Duodenal mucosa (tissue), 2 donors: Measurements from ENCODE around the gene DUSP16.
A peak's percentile ranks its signal among the peaks of the same experiment; 100 is the strongest.

Experiments used
- H3K27ac ChIP-seq: one replicate; pipeline ENCODE4 v1.7.0; 2013; ENCODE audit warnings: low read depth, low read length
- H3K27me3 ChIP-seq, 2 donors: one replicate each; pipeline ENCODE4 v1.7.0; 2013; ENCODE audit warnings: low read length in 2 of 2, control low read depth in 1 of 2; ENCODE audit not compliant: insufficient read depth in 2 of 2, control insufficient read depth in 1 of 2
- H3K36me3 ChIP-seq, 2 donors: one replicate each; pipeline ENCODE4 v1.7.0; 2013; ENCODE audit warnings: low read length in 2 of 2, control low read depth in 1 of 2; ENCODE audit not compliant: insufficient read depth in 2 of 2, control insufficient read depth in 1 of 2
- H3K4me1 ChIP-seq, 2 donors: one replicate each; pipeline ENCODE4 v1.7.0; 2013; ENCODE audit warnings: low read length in 2 of 2, control low read depth in 1 of 2; ENCODE audit not compliant: insufficient read depth in 2 of 2, control insufficient read depth in 1 of 2
- H3K4me3 ChIP-seq, 2 donors: one replicate each; pipeline ENCODE4 v1.7.0; 2013; ENCODE audit warnings: low read length in 2 of 2, low read depth in 1 of 2
- H3K9ac ChIP-seq, 2 donors: one replicate each; pipeline ENCODE4 v1.7.0; 2013; ENCODE audit warnings: low read length in 2 of 2, low read depth in 1 of 2
- H3K9me3 ChIP-seq, 2 donors: one replicate each; pipeline ENCODE4 v1.7.0; 2013; ENCODE audit warnings: low read length in 2 of 2, control low read depth in 1 of 2; ENCODE audit not compliant: control insufficient read depth in 1 of 2

DUSP16 gene

DNA sequence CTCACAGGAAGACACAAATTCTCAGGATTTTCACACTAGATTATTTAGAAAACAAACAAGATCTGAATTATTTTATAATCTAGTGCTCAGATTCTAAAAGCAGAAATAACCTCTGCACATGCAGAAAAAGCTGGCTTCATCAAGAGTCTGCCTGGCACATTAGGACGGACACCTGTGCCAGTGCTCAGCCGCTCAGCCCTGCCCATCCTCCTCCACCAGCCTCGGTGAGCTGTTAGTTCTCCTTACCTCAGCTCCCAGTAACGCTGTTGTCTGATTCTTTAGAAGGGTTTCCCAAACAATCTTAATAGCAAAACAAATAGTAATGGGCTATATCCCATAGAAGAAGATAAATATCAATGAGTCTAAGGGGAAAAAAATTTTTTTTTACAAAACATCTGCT is 27.7 kb downstream of the DUSP16 start:
- Histone ChIP-seq H3K27me3 (no peaks in the 10 kb centered on the region), H3K27ac (no peak overlapping the region), H3K9ac (no peak overlapping the region), H3K4me1 (peaks cover 25 to 48% of the 10 kb centered on the region in 2 donors), H3K4me3 (no peak overlapping the region), H3K9me3 (no peaks in the 10 kb centered on the region), H3K36me3 (no peaks in the 10 kb centered on the region)

DNA sequence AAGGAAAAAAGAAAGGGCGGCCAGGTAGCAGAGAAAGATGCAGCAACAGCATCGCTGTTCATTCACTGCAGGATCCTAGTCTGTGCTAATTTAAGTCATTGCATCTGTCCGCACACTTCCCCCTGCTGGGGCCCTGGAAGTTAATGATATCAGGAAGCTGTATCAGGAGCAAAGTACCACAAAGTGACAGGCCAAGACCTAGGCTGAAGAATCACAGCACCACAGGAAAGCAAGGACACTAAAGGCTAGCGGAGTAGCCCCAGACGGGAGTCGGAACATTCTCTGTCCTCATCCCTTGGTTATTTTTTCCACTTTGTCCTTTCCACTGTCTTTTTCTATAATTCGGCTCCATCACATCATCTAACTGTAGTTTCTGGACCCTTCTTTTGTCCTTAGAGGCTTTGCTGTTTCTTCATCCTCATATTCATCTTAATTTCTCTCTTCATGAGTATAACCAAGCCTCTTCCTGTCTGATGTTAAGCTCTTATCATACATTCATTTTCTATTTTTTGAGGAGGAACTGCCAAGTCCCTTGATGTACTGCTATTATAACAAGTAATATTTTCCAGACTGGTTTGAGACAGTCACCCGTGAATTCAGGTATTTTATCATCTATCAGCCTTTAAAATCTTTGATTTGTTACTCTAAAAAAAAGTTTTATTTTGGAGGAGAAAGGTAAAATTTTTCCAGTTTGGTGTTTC is 28.3 kb downstream of the DUSP16 start:
- no peak overlapping the region for H3K4me3 ChIP-seq
- peaks cover 29 to 51% of the 10 kb centered on the region in 2 donors for H3K4me1 ChIP-seq
- no peak overlapping the region for H3K9ac ChIP-seq
- no peak overlapping the region for H3K27ac ChIP-seq
- no peaks in the 10 kb centered on the region for H3K27me3 ChIP-seq
- H3K36me3 ChIP-seq: no peaks in the 10 kb centered on the region
- H3K9me3 ChIP-seq: no peaks in the 10 kb centered on the region

DNA sequence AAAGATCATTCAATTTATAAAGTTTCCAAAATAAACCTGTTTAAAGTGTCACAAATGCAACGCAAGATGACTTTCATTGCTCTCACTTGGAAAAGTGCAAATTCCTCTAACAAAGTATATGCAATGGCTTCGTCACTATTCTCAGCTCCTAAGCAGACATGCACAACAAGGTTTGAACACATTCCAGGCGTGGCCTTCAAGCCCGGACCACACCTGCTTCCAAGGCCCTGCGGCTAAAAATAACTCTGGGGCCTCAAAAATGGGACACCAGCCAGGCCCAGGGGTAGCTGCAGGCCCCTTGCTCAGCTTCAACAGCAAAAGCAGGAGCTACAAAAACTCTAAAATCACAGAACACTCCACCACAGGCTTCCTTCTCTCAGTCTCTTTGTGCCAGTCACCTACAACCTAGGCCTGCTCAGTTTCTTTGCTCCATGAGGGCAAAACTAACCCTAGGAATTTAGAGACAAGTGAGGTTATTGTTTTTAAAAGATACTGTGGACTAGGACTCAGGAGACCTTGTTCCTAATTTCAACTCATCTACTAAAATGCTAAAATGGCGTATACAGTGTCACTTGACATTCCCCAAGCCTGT is 29.3 kb downstream of the DUSP16 start:
- Histone ChIP-seq H3K36me3 (no peaks in the 10 kb centered on the region), H3K27me3 (no peaks in the 10 kb centered on the region), H3K27ac (peak overlapping the region; percentile 24), H3K4me3 (no peak overlapping the region), H3K9ac (peak overlapping the region in 1 of 2 donors; percentile 34), H3K4me1 (peaks cover 33 to 52% of the 10 kb centered on the region in 2 donors), H3K9me3 (no peaks in the 10 kb centered on the region)

DNA sequence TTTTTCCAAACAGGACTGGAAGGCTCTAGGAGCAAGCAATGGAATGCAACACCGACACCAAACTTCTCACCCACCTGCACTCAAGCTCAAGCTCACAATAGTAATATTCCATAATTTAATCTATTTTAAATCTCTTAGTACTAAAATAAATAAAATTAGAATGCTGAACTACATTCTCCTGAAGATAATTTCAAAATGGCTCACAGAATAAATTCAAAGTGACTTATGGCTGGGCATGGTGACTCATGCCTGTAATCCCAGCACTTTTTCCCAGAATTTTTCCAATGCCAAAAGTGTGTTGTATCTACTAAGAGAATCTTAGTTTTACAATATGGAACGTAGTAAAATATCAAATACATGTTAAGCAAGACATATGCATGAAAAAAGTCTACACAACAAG is 31.5 kb downstream of the DUSP16 start:
- Histone ChIP-seq H3K27me3 (no peaks in the 10 kb centered on the region), H3K4me1 (peaks cover 42 to 68% of the 10 kb centered on the region in 2 donors), H3K9ac (no peak overlapping the region), H3K4me3 (no peak overlapping the region), H3K9me3 (no peaks in the 10 kb centered on the region), H3K27ac (no peak overlapping the region), H3K36me3 (no peaks in the 10 kb centered on the region)

DNA sequence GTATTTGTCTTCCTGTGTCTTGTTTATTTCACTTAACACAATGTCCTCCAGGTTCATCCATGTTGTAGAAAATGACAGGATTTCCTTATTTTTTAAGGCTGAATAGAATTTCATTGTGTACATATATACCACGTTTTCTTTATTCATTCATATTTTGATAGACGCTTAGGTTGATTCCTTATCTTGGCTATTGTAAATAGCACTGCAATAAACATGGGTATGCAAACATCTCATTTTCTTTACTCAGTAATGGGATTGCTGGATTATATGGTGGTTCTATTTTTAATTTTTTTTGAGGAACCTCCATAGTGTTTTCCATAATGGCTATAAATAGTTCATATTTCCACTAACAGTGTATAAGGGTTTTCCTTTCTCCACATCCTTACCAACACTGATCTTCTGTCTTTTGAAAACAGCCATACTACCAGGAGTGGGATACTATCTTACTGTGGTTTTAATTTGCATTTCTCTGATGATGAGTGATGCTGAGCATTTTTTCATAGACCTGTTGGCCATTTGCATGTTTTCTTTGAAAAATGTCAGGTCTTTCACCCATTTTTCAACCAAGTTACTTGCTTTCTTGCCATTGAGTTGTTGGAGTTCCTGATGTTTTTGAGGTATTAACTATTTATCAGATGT is 32.8 kb downstream of the DUSP16 start:
- Histone ChIP-seq H3K9ac (no peak overlapping the region), H3K27me3 (no peaks in the 10 kb centered on the region), H3K9me3 (no peaks in the 10 kb centered on the region), H3K36me3 (no peaks in the 10 kb centered on the region), H3K27ac (no peak overlapping the region), H3K4me1 (peaks cover 42 to 55% of the 10 kb centered on the region in 2 donors), H3K4me3 (no peak overlapping the region)

DNA sequence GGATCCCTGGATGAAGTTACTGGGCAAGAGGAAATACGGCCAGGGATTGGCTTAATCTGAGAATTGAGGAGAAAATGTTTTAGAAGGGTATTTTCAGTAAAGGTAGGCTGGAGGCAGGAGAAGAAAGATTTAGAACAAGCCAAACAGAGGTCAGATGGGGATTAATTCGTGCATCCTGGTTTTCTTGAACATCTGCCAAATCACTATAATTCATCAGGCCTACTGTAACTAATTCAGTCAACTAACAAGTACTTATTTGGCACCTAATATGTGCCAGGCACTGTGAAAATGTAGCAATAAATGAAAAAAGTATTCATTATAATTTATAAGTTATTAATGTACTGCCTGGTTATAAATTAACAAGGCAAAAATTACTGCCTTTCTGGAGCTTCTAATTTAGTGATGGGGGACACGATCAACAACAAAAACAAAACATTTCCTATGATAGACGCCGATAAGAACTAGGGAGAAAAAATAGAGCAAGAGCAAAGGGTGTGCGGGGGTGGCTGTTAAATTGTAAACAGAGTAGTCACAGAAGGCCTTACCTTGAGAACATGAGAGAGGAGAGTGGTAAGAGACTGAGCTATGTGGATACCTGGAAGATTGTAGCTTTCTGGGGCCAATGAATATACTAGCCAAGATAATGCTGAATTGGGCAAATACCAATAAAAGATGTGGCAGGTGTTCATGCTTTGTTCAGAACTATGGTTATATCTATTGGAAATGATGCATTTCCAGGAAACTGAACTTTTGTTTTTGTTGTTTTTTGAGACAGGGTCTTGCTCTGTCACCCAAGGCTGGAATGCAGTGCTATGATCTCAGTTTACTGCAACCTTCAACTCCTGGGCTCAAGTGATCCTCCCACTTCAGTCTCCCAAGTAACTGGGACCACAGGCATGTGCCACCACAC is 34.0 kb downstream of the DUSP16 start:
- Histone ChIP-seq H3K9ac (peak overlapping the region in 1 of 2 donors; percentile 27), H3K4me1 (peaks cover 32 to 42% of the 10 kb centered on the region in 2 donors)

DNA sequence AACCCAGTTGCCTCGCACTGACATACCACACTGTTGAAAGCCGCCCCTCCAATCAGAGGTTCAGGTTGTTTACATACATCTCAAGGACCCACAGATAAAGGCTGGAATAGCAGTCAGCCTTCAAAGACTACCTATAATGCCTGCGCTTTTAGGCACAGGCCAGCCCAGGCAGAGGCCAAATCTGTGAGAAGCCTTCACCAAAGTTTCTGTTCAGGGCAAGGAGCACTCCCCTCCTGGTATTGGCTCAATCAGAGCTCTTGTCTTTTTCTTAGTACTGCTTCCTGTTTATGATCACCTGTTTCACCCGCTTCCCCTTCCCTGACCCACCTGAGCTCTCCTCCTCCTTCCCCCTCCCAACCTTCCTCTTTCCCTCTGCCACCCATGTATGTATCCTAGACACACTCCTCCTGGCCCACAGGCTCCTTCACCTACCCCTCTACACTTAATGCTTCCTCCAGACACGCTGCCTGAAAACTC is 34.8 kb downstream of the DUSP16 start:
- Histone ChIP-seq H3K9ac (peak overlapping the region in 1 of 2 donors; percentile 23), H3K4me1 (peaks cover 24 to 34% of the 10 kb centered on the region in 2 donors), H3K9me3 (no peaks in the 10 kb centered on the region), H3K27me3 (no peaks in the 10 kb centered on the region), H3K4me3 (no peak overlapping the region), H3K36me3 (no peaks in the 10 kb centered on the region), H3K27ac (no peak overlapping the region)

More for the DNA sequence above, 34.0 kb downstream of the DUSP16 start:
- H3K27me3 ChIP-seq: no peaks in the 10 kb centered on the region
- no peaks in the 10 kb centered on the region for H3K9me3 ChIP-seq
- H3K27ac ChIP-seq: no peak overlapping the region
- no peaks in the 10 kb centered on the region for H3K36me3 ChIP-seq
- no peak overlapping the region for H3K4me3 ChIP-seq

DNA sequence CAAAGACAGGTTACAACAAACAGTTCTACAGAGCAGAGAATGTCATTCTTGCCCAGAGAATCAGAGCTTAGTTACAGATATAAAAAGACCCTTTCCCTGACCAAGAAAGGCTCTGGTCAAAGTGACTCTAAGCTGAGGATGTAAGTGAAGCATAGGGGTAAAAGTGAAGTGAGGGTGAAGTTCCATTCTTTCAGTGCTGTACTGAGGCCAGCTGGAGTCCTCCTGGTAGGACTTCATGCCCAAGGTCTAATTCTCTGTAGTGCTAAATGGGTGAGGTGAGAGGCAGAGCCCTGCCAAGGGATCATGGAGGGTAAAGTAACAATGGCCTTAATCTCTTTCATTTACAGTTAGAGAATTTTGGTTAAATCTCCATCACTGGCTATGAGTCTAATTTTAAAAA is 38.5 kb downstream of the DUSP16 start:
- peaks cover 26 to 51% of the 10 kb centered on the region in 2 donors for H3K4me1 ChIP-seq

DNA sequence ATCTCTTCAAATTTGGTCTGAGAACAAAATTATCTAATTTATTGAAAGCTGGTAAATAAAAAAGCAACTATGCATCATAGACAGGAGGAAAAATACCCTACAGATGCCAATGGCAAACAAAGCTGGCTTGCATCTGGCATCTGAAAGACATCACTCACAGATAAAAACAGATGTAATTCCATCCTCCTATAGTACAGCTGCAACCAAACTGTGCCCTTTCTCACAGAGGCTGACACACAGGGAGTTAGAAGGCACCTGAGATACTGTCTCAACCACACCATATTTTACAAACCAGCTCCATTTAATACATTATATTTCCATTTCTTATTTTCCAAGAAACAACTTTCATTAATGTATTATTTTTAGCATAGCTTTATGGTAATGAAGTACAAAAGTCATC is 39.4 kb downstream of the DUSP16 start:
- H3K27ac ChIP-seq: no peak overlapping the region
- no peaks in the 10 kb centered on the region for H3K9me3 ChIP-seq
- no peak overlapping the region for H3K9ac ChIP-seq
- H3K36me3 ChIP-seq: peaks cover 10 to 13% of the 10 kb centered on the region in 2 donors
- no peak overlapping the region for H3K4me3 ChIP-seq
- H3K27me3 ChIP-seq: no peaks in the 10 kb centered on the region
- H3K4me1 ChIP-seq: peaks cover 23 to 52% of the 10 kb centered on the region in 2 donors

More for the DNA sequence above, 38.5 kb downstream of the DUSP16 start:
- Histone ChIP-seq H3K27ac (no peak overlapping the region), H3K36me3 (peaks cover 6 to 13% of the 10 kb centered on the region in 2 donors), H3K9me3 (no peaks in the 10 kb centered on the region), H3K4me3 (no peak overlapping the region), H3K27me3 (no peaks in the 10 kb centered on the region), H3K9ac (no peak overlapping the region)
